PC-3 (cell line): ENCODE measurements around the gene TP53INP2. TPM values are rescaled to one million over a fixed set of nuclear protein-coding genes. Genes with fewer than 3 reads are reported as not detected.
"Not testable (repeated sequence)": the region's sequence is repeated elsewhere in the genome, so short reads cannot be mapped to it uniquely, and the experiment has no call there.

Experiments used
- ATAC-seq: fragments of 200-7000 bp; cut with Tn5 transposase; 2 replicates; pipeline ENCODE4 v1.9.1; 2020; ENCODE audit warnings: mild to moderate bottlenecking, moderate library complexity
- BruUV-seq: library from RNA; stranded (reverse); fragments of 400-500 nt; replicated peaks from 2 replicates; lab custom pipeline; 2021; lab: Mats Ljungman, UMichigan
- CTCF ChIA-PET: fragments of 300-600 bp; sonication (Branson Sonifier 250); formaldehyde crosslinking; loops from one replicate; lab custom pipeline; 2022; ENCODE audit warnings: antibody characterized with exemption; lab: Charles Lee
- POLR2A ChIA-PET: fragments of 300-600 bp; sonication (Branson Sonifier 250); formaldehyde crosslinking; loops from one replicate; lab custom pipeline; 2022; ENCODE audit warnings: antibody characterized with exemption; ENCODE audit not compliant: unreplicated experiment; lab: Charles Lee
- DNase-seq: peaks from one replicate; pipeline ENCODE4 v3.0.0-alpha.2; 2015
- H2AFZ ChIP-seq: fragments of 300-600 bp; sonication (generic); 2 replicates; pipeline ENCODE4 v1.6.0; 2016; ENCODE audit warnings: antibody characterized with exemption, low read length
- H3F3A ChIP-seq: fragments of 300-600 bp; sonication (generic); one replicate; pipeline ENCODE4 v1.6.0; 2017; ENCODE audit warnings: antibody characterized with exemption, low read length, control low read depth, mild to moderate bottlenecking; ENCODE audit not compliant: unreplicated experiment
- H3K27ac ChIP-seq: fragments of 300-600 bp; sonication (generic); 2 replicates; pipeline ENCODE4 v1.5.1; 2016; ENCODE audit warnings: mild to moderate bottlenecking, low read length
- H3K27me3 ChIP-seq: fragments of 300-600 bp; sonication (generic); 2 replicates; pipeline ENCODE4 v1.6.1; 2016; ENCODE audit warnings: low read length, mixed read lengths
- H3K36me3 ChIP-seq: fragments of 300-600 bp; sonication (generic); 2 replicates; pipeline ENCODE4 v1.6.1; 2016; ENCODE audit warnings: low read depth, mixed run types, low read length, mixed read lengths
- H3K4me1 ChIP-seq: fragments of 300-600 bp; sonication (generic); 2 replicates; pipeline ENCODE4 v1.5.1; 2016; ENCODE audit warnings: low read length; ENCODE audit not compliant: insufficient read depth
- H3K4me2 ChIP-seq: fragments of 300-600 bp; sonication (generic); 2 replicates; pipeline ENCODE4 v1.6.0; 2016; ENCODE audit warnings: low read length
- H3K4me3 ChIP-seq: fragments of 300-600 bp; sonication (generic); 2 replicates; pipeline ENCODE4 v1.5.1; 2016; ENCODE audit warnings: mild to moderate bottlenecking, low read length, mixed read lengths
- H3K79me2 ChIP-seq: fragments of 300-600 bp; sonication (generic); 2 replicates; pipeline ENCODE4 v1.6.1; 2017; ENCODE audit warnings: low read length, mixed read lengths
- H3K9ac ChIP-seq: fragments of 300-600 bp; sonication (generic); 2 replicates; pipeline ENCODE4 v1.6.0; 2016; ENCODE audit warnings: mild to moderate bottlenecking, low read length
- H3K9me2 ChIP-seq: fragments of 300-600 bp; sonication (generic); replicated peaks from 2 replicates; pipeline ENCODE4 v1.6.1; 2016; ENCODE audit warnings: mixed run types, low read length, mixed read lengths
- H3K9me3 ChIP-seq: fragments of 300-600 bp; sonication (generic); 2 replicates; pipeline ENCODE4 v1.6.1; 2016; ENCODE audit warnings: low read length, mixed read lengths
- H4K20me1 ChIP-seq: fragments of 300-600 bp; sonication (generic); 2 replicates; pipeline ENCODE4 v1.6.1; 2016; ENCODE audit warnings: low read length, mixed read lengths
- EZH2 ChIP-seq: fragments of 300-600 bp; sonication (generic); IDR thresholded peaks from one replicate; pipeline ENCODE4 v1.6.1; 2017; ENCODE audit warnings: antibody characterized with exemption, mild to moderate bottlenecking, low read length; ENCODE audit not compliant: unreplicated experiment
- EZH2phosphoT487 ChIP-seq: fragments of 300-600 bp; sonication (generic); IDR thresholded peaks from 2 replicates; pipeline ENCODE4 v1.6.1; 2018; ENCODE audit warnings: mild to moderate bottlenecking, antibody characterized with exemption, low read length, borderline replicate concordance
- intact Hi-C: fragments of 100-400 bp; cut with micrococcal nuclease; formaldehyde crosslinking; loops from 2 replicates; pipeline ENCODE4 v1.9.0; 2023
- total RNA-seq: library from RNA; depleted of rRNA; stranded (reverse); fragments of >200 nt; gene quantifications from 2 replicates; pipeline ENCODE4 v1.2.3, GENCODE V29; 2014
- TF ChIP-seq, protein P1 (sequence below): fragments of 300-600 bp; sonication (generic); conservative IDR thresholded peaks from 2 replicates; pipeline ENCODE4 v1.5.1; 2017; ENCODE audit warnings: antibody characterized with exemption, low read depth, mild to moderate bottlenecking, low read length

Gene TP53INP2
- total RNA-seq, 1 experiment from 2014 or later = 2.1 TPM

DNA sequence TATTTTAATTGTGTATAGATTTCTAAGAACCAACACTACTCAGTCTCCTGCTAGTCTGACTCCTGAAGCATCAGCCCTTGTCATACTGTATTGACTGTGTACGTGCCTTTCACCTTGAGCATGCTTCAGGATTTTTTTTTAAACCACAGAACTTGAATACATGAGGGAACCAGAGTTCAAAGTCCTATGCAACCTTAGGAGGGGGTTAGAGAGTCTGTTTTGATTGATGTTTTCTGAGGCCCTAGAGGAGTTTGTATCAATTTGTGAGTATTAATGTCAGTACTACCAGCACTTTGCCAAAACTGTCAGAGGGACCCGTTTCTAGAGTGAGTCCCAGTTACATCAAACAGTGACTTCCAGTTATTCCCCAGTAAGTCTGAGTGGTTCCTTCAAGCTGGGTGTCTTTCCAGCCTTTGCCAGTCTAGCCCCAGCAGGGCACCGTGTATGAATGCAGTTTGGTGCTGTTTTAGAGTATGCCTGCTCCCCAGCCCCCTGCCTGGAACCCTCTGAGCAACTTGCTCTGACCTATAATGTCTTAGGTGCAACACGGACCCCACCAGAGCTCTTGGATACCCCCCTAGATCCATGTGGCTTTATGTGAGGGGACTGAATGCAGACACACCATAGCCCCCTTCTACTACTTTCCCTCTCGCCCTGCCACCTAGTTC lies 8.5 kb downstream of the TP53INP2 start:
- Histone ChIP-seq H3K79me2 (no peaks in the 10 kb centered on the region), H3K36me3 (peaks cover 6% of the 10 kb centered on the region; the same call in 1 of the 2 replicates), H3K9me2 (no peaks in the 10 kb centered on the region), H3K4me2 (0 out of 2 replicates have a peak overlapping the region, but pooled peaks have one; percentile 7), H3F3A (no peaks in the 10 kb centered on the region), H4K20me1 (no peaks in the 10 kb centered on the region; the same call in 1 of the 2 replicates), H3K9me3 (no peaks in the 10 kb centered on the region), H3K9ac (no peak overlapping the region), H3K4me1 (peaks cover 33% of the 10 kb centered on the region), H3K27me3 (no peaks in the 10 kb centered on the region), H2AFZ (no peak overlapping the region), H3K4me3 (no peak overlapping the region), H3K27ac (peak overlapping the region; percentile 48)
- ChIA-PET CTCF (interaction anchor here (0.9 to 1.0 kb wide), 2 partner anchors 57 to 400 kb away, joined by 3 to 6 read pairs; no protein-coding TSS in a partner anchor), POLR2A (interaction anchor here (0.5 to 0.8 kb wide), 2 partner anchors 32 to 38 kb away, joined by 3 to 6 read pairs; no protein-coding TSS in a partner anchor)
- DNase-seq (no peak), ATAC-seq (no peak)
- TSS peak; percentile 9 for BruUV-seq
- no peak for TF ChIP-seq EZH2
- TF ChIP-seq EZH2phosphoT487 = no peak
- TF ChIP-seq, protein P1, sequence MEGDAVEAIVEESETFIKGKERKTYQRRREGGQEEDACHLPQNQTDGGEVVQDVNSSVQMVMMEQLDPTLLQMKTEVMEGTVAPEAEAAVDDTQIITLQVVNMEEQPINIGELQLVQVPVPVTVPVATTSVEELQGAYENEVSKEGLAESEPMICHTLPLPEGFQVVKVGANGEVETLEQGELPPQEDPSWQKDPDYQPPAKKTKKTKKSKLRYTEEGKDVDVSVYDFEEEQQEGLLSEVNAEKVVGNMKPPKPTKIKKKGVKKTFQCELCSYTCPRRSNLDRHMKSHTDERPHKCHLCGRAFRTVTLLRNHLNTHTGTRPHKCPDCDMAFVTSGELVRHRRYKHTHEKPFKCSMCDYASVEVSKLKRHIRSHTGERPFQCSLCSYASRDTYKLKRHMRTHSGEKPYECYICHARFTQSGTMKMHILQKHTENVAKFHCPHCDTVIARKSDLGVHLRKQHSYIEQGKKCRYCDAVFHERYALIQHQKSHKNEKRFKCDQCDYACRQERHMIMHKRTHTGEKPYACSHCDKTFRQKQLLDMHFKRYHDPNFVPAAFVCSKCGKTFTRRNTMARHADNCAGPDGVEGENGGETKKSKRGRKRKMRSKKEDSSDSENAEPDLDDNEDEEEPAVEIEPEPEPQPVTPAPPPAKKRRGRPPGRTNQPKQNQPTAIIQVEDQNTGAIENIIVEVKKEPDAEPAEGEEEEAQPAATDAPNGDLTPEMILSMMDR = no peak
- intact Hi-C loops = no loop called here

DNA sequence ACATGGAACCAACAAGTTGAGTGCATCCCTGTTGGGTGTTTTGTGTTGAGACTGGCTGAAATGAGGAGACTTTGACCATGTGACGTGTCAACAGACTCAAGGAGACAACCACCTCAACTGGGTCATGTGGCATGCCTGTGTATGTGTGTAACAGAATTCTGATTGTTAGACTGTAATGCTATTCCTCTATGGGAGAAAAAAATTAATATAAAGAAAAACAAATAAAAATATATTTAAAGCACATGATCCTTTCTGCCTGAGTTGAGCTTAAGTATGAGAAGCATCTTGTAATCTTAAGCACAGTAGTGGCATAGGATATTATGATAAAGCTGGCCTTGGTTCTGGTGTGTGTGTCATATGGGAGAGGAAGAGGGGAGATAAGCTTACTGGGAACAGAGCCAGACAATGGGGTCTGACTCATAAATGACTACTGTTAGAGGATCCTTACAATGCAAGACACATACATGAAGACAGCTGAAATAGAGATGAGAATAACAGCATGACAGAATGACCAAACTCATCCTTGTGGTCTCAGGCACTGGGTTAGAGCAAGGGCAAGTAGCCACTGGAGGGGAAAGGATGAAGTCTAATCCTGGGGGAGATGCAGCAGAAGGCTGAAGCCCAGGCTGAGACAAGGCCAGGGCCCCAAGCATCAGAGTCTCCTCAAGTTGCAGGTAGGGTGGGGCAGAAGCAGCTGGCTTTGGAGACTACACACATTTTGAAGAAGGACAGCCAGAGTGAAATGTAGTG lies 9.2 kb downstream of the TP53INP2 start:
- ATAC-seq = peak; percentile 53
- Histone ChIP-seq H3K27ac (peak overlapping the region; percentile 48), H3K4me3 (no peak overlapping the region), H3K9ac (no peak overlapping the region), H4K20me1 (no peaks in the 10 kb centered on the region; the same call in 1 of the 2 replicates), H2AFZ (no peak overlapping the region), H3K36me3 (peaks cover 6% of the 10 kb centered on the region; the same call in 1 of the 2 replicates), H3K9me2 (no peaks in the 10 kb centered on the region), H3K9me3 (no peaks in the 10 kb centered on the region), H3K4me2 (0 out of 2 replicates have a peak overlapping the region, but pooled peaks have one; percentile 7), H3K4me1 (peaks cover 33% of the 10 kb centered on the region), H3K27me3 (no peaks in the 10 kb centered on the region), H3K79me2 (no peaks in the 10 kb centered on the region), H3F3A (no peaks in the 10 kb centered on the region)
- DNase-seq = peak; percentile 99
- POLR2A ChIA-PET = interaction anchor here (0.5 to 0.8 kb wide), 5 partner anchors 11 to 363 kb away, joined by 4 to 11 read pairs (median 4); no protein-coding TSS in a partner anchor
- BruUV-seq = no TSS peak
- no peak for TF ChIP-seq EZH2phosphoT487
- TF ChIP-seq EZH2 = no peak
- TF ChIP-seq, protein P1 = no peak
- CTCF ChIA-PET = interaction anchor here (0.8 to 1.0 kb wide), 3 partner anchors 56 to 400 kb away, joined by 3 to 6 read pairs (median 3); no protein-coding TSS in a partner anchor
- intact Hi-C loops = no loop called here

DNA sequence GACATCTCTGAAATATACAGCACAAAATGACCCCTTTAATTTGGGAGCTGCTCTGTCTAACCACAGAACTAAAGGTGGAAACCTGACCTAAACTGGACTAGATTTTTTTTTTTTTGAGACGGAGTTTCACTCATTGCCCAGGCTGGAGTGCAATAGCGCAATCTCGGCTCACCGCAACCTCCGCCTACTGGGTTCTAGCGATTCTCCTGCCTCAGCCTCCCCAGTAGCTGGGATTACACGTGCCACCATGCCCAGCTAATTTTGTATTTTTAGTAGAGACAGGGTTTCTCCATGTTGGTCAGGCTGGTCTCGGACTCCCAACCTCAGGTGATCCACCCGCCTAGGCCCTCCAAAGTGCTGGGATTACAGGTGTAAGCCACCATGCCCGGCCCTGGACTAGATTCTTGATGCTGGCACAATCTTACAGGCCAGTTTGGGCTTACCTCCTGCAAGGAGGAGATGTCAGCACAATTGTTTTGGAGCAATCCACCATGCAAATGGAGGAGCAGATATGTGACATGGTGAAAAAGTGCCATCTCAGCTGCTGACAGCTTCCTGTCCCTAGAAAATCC lies 9.9 kb downstream of the TP53INP2 start:
- BruUV-seq, H3K9me2 ChIP-seq, H3F3A ChIP-seq, H3K4me3 ChIP-seq, DNase-seq, H3K9me3 ChIP-seq, H3K79me2 ChIP-seq, H2AFZ ChIP-seq, H3K9ac ChIP-seq, H3K27me3 ChIP-seq, H3K36me3 ChIP-seq, intact Hi-C loops, ATAC-seq, H3K4me2 ChIP-seq, H4K20me1 ChIP-seq: not testable (repeated sequence)
- H3K4me1 ChIP-seq = peaks cover 33% of the 10 kb centered on the region
- peak overlapping the region; percentile 21 for H3K27ac ChIP-seq
- POLR2A ChIA-PET = interaction anchor here (0.5 to 0.7 kb wide), 4 partner anchors 11 to 364 kb away, joined by 4 to 11 read pairs (median 4); no protein-coding TSS in a partner anchor
- CTCF ChIA-PET = interaction anchor here (0.8 to 1.0 kb wide), 3 partner anchors 56 to 401 kb away, joined by 3 to 6 read pairs (median 3); no protein-coding TSS in a partner anchor
